Fibroblast of skin of back (primary cell): Measurements from ENCODE around the gene HOXD10.

Experiments used
- DNase-seq: peaks from one replicate; pipeline ENCODE4 v3.0.0-alpha.2; 2013

The HOXD10 gene

GRCh38 chr2:176152350-176153181 is 36.0 kb downstream of the HOXD10 start:
- DNase-seq = no peak

DNA sequence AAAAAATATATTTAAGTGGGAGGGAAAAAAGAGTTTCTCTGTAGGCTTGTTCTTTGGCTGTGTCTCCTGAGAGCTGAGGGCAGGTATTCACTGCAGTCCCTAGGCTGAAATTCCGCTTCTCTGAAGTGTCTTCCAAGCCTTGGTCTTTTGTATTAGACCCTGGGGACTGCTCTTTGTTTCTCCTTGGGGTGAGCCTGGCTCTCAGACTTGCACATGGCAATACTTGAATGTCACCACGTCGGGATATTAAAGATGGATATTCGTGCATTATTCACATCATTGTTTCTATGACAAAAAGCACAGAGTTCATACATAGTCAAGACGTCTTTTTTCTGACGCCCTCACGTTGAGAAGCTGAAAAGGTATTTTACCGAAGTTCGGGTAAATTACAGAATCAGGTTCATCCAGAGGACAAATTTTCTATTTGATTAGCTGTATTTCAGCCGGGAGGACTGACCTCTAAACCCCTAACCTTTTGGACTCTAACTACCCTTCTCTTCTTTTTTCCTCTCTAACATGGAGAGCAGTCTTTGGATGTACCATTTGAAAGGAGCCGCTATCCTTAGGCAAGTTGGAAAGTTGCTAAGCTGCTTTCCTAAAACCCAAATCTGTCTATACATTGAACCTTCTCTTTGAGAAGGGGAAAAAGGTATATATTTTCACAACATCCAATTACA is 38.1 kb downstream of the HOXD10 start:
- DNase-seq = no peak

DNA sequence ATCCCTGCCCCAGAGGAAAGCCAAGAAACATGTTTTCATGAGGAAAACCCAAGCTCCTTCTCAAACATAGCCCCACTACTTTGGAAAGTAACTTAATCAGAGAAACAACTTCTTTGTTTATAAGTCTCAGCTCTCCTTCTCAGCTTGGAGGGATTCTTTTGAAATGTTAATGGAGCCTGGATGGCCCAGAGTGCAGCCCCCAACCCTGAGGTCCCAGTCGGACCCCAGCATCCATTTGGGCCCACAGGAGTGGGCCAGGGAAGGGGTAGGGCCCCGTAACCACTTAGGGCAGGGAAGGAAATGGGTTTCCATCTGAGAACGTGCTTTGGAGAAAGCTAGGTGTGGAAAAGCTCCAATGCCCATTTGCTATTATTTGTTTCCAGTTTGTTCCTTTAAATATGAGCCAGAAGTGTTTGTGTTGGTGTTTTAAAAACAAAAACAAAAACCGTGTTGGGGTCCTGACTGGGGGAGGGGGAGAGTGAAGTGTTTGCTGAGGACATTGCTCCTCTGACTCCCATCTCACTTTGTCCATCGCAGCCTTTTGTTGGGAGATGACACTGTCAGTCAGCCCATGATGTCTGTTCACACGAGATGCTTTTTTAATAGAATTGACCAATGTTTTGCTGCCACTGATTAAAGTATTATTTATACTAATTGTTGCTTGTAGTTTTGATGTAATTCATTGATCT is 38.9 kb downstream of the HOXD10 start:
- DNase-seq = no peak

- no peak for DNase-seq
Measured at GRCh38 chr2:176156301-176156806, 39.8 kb downstream of the HOXD10 start.

- no peak for DNase-seq
Measured at GRCh38 chr2:176156807-176157498, 40.4 kb downstream of the HOXD10 start, which contains the start of gene HOXD3. TSS of gene HOXD3 (plus strand) at chr2:176157307. CDS start at chr2:176169115, 11,808 bp downstream.

- DNase-seq = peak; percentile 48
Measured at GRCh38 chr2:176157499-176158185, 41.1 kb downstream of the HOXD10 start.

DNA sequence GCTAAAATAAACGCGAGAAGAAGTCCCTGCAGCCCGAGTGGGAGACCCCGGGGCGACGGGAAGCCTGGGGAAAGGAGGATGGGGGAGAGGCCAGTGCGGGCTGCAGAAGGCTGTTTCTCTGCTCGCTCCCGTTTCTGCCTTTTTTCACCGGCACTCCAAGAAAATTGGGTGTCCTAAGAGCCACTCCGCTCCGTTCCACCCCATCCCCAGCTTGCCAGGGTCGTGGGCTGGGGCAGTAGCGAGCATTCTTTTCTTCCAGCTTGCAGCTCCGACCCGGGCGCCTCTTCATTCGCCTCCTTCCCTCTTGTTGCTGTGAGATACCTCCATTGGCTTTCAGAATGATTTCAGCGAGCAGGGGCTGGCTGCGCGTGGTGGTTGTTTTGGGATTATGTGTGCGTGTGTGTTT is 41.6 kb downstream of the HOXD10 start:
- DNase-seq = peak; percentile 47

DNA sequence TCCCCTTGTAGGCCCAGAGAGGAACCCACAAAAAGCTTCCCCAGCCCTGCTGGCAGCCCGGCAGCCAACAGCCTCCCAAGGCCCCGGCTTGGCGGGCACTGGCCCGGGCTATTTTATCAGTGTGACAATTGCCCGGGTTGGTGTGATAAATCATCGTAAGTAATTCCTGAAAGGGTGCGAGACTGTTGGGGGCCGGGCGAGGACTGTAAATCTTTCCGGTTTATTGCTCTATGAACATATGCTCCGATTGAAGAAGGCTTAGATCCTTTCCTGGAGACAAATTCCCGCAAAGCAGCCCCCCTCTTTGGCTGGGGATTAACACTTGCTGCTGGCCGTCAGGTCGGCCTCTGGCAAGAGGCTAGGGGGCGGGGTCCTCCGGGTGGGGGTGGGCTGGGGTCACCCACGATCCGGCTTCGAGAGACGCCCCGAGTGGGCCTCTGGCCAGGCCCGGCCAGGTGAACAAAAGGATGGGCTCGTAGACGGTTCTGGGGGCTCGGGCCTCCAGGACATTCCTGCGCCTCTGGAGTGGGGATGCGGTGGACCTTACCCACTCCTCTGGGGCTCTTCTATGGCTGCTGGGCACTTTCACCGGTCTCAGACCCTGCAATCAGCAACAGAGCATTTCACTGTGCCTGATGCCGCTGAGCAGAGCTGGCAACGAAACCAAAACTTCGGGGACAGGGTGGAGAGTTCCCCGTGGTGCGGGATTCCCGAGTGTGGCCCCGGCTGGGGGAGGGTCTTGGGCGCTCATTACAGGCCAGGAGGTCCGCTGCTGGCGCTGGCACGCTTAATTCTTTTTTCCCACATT is 42.5 kb downstream of the HOXD10 start:
- no peak for DNase-seq

DNA sequence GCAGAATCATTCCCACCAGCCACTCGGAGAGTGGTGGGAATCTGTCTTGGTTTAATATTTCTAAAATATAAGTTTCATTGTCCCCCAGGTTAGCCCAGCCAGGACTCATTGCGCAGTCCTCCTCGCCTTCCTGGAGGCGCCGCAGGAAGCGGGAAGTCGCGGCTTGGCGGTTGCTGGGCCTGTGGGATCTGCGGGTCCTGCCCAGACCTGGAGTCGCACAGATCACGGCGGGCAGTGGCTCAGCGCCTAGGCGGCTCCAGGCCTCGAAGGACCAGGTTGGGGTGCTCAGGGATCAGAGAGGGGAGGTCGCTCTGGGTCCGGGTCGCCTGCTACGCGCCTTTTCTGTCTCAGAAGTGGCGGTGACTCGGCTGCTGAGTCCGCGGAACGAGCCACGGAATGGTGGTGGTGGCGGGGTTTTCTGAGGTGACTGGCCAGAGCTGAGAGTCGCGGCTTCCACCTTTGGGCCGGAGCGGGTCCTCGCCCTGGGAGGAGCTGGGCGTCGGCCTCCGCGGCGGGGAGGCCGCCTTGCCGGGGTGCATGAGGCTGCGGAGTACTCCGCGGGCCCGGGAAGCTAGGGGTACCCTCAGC is 43.2 kb downstream of the HOXD10 start:
- DNase-seq = no peak

- peak; percentile 41 for DNase-seq
Measured at GRCh38 chr2:176160251-176160985, 43.8 kb downstream of the HOXD10 start.

DNA sequence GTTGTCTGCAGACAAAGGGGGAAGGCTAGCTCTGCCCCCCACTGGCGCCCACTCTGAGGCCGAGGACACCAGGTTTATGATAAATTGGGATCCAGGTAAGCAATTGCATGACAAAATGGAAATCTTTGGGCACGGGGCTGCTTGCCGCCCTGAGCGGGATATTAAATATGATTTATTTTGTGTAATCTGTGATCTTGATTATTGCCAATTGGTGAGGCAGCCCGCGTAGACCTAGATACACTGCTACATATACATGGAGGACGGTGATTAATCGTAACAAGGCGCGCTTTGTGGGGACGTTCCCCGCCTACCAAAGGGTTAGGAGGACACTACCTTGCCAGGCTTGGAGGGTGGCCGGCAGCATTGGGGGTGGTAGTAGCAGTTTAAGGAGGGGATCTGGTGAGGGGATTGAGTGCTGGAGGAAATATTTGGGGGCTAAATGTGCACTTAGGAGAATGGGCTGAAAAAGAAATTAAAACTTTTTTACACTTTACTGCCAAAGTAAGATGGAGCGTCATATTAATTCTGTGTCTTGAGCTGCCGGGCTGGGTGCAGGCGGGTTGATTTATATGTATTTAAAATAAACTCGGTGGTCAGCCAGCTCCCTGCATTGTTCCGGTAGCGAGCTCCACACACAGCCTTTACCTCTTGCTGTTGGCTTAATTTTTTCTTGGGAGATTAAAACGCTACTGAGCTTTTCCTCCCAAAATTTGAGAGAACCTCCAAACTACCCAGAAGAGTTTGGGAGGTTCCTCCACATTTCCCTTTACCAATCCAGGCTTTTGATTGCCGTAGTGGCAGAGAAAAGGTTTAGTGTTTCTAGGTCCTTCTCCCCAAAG is 44.6 kb downstream of the HOXD10 start:
- no peak for DNase-seq

DNA sequence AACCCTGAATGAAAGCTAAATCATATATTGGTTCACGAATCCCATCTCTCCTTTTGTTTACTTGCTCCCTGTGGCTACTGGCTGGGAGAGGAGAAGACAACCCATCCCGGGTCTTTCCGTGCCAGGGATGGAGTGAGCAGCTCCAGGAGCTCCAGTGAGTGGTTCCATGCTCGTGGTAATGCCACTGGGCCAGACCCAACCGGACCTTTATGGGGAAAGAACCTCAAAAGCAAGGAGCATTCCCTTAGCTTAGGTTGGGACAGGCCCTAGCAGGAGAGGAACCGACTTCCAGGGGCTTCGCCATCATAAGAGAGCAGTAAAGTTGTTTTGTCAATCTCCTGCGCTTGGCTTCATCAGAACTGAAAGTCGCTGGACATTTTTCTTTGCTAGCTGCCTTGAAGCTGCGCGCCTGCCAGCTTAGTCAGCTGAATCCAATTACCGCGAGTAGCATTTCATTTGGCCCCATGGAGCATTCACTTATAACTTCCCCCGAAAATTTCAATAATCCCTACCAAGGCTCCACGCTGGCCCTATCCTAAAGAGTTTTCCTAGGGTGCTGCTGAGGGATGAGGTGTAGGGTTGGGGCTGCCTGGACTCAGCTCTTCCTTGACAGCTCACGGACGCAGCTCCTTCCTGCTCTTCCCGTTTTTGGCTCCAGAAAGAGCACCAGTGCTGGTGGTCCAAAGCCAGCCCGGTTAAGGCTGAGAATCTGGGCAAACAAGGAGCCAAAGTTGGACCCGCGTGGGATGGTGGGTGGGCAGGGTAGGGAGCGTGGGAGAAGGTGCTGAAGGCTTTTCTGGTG is 45.4 kb downstream of the HOXD10 start:
- peak; percentile 84 for DNase-seq

DNA sequence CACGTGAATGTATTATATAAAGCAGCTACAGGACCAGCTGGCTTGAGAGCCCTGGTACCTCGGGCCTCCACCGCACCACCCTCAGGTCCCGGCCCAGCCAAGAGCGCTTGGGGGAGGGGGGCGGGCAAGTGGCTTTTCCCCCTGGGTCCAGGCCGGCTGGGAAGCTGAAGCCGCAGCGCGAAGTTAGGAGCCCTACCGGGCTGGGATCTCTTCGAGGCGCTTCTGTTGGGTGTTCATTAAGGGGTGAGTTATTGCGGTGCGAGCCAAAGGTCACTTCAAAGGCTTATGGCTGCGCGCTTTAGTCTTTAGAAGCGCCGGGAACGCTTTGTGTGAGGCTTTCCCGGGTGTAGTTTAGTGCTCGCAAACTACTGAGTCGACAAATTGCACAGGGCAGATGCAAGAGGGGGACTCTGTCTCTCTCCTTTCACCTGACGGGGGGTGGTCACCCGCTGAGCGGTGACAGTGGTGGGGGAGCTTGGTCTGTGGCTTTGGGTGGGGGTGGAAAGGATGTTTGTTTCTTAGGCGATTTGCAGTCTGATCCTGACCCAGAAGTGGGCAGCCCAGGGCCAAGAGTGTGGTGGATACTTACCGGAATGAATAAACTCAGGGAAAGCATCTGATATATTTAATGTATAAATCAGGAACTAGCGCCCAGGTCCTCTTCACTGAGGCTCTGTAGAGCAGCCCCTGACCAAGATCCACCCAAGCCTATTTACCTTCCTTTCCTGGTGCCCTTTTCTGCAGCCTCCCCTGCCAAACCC is 46.5 kb downstream of the HOXD10 start:
- DNase-seq = no peak

- DNase-seq = no peak
Measured at GRCh38 chr2:176163672-176164056, 47.1 kb downstream of the HOXD10 start.

GRCh38 chr2:176164201-176164600 is 47.6 kb downstream of the HOXD10 start:
- no peak for DNase-seq

DNA sequence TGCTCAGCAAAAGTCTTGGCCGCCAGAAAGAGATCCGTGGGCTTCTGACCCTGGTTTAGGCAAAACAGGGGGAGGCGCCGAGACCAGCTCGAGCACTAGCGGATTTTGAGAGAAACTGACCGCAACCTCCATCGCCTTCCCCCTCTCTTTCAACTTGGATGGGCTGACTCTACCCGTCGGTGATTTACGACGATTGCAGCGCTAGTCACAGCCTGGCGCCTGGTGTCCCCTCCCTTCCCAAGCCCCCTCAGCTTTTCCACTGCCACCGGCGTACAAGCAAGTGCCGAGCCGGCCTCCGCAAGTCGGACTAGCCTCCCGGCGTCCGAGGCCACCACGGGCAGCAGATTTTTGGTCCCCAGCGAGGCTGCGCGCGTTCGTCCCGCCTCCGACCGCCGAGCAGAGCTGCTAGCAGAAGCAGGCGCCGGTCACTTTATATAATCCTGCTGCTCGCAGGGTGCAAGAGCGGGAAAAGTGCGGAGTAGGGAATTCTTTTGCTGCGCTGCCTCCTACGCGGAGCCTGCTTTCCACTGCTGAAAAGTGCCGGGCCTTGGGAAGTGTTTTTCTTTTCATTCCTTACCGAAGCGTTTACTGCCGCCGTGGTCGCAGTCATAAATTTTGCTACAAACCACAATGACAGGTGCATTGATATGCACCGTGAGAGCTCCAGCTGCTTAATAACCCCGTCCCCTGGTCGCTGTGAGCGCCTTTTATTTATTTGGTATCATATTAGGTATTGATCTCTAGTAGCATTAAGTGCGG is 48.2 kb downstream of the HOXD10 start:
- DNase-seq = no peak
